Activated CD8-positive, alpha-beta memory T cell treated with anti-CD3 and anti-CD28 coated beads, Interleukin-2, amount 50 U/mL, for 1 hour (primary cell): ENCODE data around the gene STK35.

Experiments
- DNase-seq: peaks from one replicate; pipeline ENCODE4 v3.0.0-alpha.2; 2020; ENCODE audit errors: extremely low read depth

STK35 gene

DNA sequence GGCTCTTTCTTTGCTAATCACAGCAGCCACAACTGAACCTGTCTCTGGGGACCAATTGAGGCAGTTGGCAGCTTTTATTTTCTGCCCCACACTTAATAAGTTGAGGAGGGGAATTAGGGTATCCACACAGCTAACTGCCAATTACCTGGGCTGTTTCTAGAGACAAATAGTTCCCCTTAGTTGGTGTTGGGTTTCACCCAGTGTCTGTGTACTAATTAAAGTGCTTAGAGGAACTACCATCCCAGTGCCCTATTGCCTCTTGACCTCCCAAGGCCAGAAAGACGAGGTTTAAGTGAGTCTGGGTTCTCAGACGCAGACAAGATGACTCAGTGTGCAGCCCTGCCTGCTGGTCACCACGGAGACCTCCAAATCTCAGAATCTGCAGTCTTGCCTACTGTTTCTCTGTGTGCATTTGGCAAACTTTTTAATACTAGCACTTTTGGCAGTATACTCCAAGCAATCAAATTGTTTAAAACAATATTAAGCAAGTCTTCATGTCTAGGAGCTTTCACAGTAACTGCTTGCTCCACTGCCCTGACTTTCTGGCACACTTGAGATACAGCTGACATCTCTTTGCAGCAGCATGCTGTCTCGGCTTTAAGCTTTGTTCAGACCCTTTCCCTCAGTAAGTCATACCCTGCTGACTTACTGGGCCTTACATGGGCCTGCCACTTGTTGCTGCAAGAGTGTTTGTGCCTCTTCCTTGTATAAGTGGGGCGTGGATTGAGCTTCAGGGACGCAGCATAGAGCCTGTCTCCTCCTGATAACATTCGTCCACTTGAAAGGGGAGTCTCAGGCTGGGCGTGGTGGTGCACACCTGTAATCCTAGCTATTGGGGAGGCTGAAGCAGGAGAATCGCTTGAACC lies 31.9 kb downstream of the STK35 start:
- no peak for DNase-seq

DNA sequence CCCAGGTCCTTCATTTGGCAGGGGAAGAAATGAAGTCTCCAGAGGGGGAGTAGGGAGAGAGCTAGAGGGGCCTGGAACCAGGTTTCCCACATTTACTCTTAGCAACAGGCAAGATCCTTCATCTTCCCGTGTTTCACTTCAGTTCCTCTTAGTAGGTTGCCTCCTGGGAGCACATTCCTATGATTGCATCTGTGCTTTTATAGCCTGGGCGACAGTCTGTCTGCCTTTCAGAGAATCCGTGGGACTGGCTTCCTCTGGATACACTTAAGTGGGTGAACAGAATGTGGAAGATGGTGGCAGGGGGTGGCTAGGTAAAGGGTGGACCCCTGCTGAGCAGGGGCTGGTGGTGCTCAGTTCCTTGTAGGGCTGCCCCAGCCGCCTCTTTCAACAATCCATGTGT lies 33.4 kb downstream of the STK35 start:
- no peak for DNase-seq

DNA sequence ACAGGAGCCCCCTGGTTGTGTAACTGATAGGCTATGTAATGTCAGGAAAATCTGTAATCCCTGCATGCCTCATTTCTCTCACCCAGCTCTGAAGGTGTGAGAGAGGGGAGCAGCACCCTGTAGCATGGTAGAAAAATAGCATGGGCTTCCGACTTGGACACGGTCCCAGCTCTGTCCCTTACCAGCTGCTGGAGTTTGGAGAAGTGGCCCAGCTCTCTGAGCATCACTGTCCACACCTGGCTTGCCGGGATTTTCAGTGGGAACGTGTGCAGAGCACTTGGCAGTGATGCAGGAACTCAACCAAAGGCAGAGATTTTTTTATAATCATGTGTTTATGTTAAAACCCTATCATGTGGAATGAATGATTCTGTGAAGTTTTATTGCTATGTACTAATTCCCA lies 34.6 kb downstream of the STK35 start:
- DNase-seq = no peak

DNA sequence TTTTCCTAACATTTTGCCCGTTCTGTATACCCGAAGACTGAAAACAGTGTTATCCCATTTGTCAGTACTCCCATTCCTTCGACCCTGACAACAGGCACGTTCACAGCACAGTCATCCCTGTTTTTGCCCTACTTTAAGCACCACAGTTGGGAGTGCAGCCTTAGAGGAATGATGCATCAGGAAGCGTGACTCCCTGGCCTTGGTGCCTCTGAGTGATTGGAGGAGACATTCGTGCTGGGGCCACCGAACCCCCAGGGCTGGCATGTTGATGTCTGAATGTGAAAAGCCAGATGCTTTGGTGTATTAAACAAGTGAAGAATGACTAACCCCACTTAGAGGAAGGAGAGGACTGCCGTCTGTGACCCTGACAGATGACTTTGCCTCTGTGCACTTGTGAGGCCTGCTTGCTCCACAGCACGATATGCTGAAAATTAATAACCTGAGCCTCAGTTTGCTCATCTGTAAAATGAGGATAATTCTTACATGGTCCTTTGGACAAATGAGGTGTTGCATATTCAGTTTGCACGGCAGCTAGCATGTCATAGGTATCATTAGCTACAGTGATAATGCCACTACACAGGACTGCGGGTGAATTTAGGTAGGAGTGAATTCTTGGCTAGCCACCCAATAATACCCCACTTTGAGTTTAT lies 36.0 kb downstream of the STK35 start:
- no peak for DNase-seq

DNA sequence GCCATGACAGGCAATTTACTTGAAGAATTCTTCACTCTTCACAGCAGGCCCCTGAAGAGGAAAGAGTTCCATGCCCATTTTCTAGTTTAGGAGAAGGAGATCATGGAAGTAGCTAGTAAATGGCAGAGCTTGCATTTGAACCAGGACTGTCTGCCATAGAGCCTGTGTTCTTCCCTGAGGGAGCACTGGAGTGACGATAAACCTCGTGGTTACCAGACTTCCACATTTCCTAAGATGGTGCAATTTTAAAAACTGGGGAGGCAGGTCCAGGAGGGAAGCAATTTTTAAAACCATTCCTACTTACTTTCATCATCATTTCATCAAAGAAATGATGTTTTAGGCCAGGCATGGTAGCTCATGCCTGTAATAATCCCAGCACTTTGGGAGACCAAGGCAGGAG lies 36.8 kb downstream of the STK35 start:
- DNase-seq = no peak

DNA sequence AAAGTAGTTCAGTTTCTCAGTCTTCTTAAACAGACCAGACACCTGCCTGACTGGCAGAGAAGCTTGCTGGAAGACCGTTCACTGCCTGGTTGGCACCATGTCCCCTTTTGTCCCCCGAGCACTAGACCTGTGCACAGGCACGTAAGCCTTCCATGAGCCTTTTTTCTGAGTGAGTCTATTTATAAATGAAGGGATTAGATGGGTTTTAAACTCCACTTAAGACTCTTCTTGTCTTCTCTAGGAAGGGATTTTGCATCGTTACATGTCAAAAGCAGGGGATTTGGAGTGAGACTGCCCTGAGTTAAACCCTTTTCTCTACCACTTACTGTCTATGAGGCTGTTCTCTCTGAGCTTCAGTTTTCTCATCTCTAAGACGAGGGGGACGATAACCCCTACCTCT lies 37.6 kb downstream of the STK35 start:
- no peak for DNase-seq

DNA sequence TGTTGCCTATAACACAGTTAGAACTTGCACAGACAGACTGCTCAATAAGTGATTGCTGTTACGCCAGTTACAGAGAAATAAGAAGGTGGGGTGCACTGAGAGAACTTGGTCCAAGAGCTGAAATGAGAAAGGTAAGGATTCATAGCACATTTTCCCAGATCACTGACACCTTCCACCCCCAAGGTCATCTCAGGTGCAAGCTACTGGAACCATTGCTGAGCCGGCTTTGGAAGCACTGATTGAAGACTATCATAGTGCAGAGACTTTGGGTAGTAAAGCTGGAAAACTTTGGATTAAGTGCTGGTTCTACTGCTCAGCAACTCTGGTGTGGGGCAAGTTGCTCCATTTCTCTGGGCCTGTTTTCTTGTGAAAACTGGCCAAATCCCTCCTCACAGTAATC lies 38.1 kb downstream of the STK35 start:
- no peak for DNase-seq

DNA sequence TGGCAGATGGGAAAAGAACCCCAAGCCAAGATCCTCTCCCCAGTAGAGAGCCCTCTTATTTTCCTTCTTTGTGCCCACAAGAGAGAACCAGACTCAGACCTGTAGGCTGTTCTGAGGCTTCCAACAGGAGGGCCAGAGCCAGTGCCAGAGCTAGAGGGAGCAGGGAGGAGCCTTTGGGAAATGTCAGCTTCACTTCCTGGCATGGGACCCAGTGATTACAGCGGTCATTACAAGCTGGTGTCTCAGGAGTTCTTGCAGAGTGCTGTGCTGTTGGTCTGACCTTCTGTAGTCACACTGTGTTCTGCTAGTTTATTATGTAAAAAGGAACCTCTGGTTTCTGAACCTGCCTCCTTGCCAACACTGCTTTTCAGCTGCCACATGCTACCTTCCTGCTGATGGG lies 38.9 kb downstream of the STK35 start:
- no peak for DNase-seq

DNA sequence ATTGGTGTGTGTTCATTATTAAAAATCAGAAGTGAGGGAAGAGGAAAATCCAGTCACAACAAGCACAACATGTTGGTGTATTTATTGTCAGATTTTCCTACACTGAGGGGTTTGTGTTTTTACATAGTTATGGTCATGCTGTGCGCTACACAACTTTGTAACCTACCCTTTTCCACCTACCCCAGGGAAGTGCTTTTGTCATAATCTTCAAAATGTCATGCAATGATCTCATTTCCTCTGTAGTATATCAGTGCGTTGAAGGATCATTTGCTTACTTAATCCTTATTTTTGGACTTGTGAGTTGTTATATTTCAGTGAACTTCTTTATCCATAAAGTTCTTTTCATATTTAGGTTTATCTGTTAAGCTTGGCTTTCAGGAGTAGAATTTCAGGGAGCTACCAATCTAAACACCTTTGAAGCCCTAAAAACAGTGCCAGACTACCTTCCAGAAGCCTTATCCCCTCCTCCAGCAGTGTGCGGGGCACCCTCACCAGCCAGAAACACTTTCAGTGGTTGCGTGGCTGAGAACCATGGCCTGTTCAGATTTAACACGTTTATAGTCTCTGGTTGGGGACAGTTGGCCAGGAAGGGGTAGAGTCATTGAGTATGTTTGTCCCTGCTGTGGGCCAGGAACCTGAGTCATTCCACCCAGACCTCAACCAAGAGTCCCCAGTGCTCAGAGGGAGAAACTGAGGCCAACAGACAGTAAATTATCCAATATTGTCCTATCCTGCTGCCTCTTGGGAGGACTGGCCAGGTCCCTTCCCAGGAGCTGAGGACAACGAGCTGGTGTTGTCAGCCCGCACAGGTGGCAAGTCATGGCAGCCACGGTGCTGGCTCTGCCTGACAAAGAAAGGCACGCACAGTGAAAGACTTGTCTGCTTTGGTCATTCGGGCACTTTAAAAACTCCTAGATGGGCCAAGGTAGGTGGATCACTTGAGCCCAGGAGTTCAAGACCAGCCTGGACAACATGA lies 40.3 kb downstream of the STK35 start:
- DNase-seq = no peak

DNA sequence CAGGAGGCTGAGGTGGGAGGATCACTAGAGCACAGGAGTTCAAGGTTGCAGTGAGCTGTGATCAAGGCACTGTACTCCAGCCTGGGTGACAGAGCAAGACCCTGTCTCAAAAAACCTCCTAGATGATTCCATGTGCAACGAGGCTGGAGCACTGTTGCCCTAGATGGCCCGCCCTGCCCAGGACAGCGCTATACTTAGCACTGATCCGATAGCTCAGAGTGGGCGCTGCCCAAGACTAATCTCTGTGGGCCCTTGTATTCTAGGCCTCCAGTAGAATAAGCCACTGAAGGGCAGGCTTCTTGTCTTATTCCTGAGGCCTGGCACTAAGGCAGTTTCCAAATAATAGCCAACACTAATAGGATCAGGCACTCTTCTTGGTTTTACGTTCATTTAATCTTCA lies 41.0 kb downstream of the STK35 start:
- no peak for DNase-seq

DNA sequence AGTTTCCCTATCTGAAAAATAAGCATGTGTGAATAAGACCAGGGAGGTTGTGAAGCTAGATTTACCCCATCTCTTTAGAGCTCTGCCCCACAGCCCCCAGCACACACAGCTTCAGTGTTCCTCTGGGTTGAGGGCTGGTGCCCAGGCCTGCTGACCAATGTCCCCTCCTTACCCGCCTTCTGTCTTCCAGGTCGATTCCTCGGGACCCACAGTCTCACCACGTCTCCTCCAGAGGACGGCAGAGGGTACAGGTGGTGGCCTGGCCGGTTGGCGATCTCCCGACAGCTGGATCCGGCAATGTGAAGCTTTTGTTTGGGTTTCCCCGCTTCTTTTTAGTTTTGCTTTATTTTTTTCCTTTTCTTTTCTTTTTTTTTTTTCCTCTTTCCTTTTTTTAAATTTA lies 42.0 kb downstream of the STK35 start:
- DNase-seq = no peak

DNA sequence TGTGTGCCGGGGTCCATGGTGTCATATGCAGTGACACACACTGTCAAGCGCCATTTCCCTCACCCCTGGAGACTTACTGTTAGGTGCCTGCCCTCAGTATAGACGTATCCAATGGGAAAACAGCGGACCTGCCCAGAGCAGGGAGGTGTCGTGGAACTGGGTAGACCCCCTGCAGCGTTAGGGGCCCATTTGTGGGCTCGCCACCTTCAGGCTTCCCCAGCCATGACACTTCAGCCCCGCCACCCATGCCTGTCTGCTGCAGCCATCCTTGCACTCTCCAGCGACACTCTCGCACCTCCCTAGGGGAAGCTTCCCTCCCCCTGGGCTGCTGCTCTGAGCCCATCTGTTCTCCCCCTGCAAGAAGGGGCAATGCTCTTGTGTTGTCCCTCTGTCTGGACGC lies 43.2 kb downstream of the STK35 start:
- no peak for DNase-seq

DNA sequence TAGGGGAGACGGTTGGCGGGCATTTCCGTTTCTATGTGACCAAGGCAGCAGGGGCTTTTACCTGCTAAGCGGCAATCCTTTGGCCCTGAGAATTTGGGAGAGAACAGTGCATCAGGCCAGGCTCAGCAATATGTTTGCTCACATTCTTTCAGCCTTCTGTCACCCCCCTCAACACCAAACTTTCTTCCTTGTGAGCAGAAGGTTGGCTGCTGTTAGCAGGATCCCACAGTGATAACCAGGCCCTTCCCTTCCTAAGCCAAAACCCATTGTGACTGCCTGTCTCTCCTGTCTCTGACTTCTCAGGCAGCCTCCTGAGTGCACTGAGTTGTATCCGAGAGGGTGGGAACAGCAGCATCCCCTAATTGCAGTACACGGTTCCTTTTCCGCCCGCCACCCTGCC lies 43.7 kb downstream of the STK35 start:
- no peak for DNase-seq

DNA sequence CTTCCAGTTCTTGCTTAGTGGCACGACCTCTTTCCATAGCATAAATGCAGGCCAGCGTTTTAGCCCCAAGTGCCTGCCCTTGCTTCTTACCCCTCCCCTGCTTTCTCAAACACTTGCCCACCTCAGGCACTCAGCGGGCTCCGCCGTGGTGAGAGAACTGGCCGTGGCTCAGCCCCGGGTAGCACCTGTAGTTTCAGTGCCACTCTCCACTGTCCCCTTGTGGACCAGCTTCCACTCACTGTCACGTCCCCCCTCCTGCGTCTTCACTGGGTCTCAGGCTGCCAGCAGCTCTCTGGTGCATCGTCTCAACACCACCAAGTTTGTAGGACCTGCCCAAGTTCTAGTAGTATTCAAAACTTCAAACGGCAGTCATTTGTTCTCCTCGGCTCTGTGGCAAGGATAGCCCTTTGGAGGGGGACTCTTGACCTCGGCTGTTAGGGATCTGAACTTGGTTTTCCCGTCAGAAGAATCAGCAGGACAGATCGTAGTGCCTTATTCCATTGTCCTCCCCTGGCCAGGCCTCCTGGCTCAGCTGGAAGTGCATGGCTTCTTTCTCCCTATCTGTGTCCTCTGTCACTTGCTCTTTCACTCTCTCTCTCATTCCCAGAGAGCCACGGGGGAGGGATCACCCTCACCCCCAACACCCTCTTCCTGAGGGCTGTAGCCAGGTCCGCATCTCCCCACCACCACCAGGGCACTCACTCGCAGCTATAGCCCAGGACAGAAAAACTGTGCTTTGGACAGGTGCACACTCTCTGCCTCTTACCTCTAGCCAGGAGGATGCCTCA lies 44.6 kb downstream of the STK35 start:
- no peak for DNase-seq

DNA sequence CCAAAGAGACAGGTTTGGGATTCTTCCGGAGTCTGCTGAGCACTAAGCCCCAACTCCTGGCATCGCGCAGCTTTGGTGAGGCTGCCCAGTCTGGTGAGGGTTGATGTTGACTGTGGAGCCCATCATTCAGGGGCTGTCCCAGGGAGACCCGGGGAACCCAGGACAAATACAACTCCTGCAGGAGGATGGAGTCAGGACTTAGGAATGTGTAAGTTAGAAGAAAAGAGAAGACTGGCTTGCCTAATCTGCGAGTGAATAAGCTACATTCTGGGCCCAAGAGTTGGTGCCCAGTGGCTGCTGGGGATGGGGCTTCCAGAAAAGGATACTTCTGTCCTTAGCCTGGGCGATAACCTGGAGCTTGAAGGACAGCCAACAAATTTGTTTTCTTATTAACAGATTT lies 47.9 kb downstream of the STK35 start:
- no peak for DNase-seq

DNA sequence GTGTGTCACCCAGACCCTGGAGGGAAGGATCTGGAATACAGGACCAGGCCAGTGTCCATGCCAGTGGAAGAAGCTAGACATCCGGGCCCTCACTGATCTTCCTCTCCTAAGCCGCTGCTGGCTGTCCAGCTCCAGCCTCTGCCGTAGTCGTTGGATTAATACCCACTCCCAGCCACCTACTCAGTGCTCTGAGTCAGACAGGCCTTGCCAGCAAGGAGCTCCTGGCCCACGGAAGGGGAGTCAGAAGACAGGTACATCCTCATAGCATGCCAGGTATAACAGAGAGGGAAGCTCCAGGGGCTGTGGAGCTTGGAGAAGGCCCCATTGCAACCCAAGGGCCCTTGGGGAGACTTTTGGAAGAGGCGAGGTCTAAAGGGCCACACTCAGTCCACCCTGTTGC lies 49.0 kb downstream of the STK35 start:
- DNase-seq = no peak

DNA sequence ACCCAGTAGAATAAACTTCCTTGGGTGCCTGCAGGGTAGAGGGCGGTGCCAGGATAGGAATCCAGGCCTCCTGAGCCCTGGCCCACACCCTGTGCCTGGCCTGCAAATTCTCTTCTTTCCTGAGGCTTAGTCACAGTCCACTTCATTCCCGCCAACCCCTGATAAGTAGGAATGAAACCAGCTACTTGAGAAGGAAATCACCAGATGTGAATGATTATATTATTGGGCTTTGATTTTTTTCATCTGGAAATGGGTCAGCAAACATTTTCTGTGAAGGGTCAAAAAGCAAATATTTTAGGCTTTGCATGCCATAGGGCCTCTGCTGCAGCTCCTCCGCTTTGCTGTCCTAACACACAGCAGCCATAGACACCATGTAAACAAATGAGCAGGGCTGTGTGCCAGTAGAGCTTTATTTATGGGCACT lies 50.2 kb downstream of the STK35 start:
- no peak for DNase-seq

DNA sequence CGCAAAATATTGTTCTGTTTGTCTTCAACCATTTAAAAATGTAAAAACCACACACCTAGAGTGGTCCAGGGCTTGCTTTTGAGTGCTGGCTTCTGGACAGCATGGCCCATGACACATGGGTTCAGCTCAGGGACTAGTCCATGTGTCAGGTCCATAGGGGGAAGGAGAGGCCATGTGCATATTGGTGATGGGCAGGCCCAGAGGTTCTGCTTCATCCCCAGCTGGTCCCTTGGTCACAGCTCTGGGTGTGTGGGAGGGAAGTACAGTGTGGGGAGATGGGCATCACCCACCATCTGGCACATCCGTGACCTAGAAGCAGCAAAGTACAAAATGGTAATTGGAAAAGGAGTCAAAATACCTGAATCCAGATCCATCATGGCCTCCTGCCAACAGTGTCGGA lies 50.7 kb downstream of the STK35 start:
- DNase-seq = no peak

DNA sequence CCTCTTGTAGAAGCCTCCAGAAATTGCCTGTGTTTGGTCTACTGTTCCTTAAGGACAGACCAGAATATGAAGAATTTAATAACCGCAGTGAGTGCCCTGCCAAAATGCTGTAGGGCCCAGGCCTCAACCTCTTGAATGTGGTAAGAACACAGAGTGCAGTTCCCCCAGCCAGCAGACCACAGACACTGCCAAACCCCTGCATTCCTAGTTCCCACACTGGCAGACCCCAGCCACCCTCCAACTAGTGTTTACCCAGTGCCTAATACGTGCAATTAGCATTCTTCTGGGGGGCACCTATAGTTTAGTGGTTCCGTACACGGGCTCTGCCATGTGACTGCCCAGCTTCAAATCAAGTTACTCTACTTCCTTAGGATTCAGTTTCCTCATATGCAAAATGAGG lies 51.7 kb downstream of the STK35 start:
- DNase-seq = no peak

DNA sequence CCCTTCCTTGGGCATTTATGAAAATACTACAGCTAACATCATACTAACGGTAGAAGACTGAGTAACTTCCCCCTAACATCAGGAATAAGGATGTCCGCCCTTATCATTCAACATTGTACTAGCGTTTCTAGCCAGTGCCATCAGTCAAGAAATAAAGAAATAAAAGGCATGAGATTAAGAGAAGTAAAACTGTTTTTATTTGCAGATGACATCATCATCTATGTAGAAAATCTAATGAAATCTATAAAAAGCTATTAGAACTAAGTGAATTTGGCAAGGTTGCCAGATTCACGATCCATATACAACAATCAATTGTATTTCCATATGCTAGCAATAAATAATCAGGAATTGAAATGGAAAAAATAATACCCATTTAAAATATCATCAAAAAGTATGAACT lies 54.6 kb downstream of the STK35 start:
- no peak for DNase-seq
